Thoracic aorta (tissue), 2 donors: Measurements from ENCODE around the gene FOSL2. TPM values are rescaled to one million over a fixed set of nuclear protein-coding genes. Genes with fewer than 3 reads are reported as not detected.

Experiments
- ATAC-seq: fragments of 150-250 bp; one replicate; pipeline ENCODE4 v1.8.0; 2017; ENCODE audit warnings: low read depth; ENCODE audit not compliant: insufficient number of reproducible peaks, low FRiP score
- DNase-seq: peaks from one replicate; pipeline ENCODE4 v3.0.0-alpha.2; 2020; ENCODE audit warnings: low spot score
- H3K27ac ChIP-seq, 2 donors: fragments of 200-600 bp; sonication (generic); 1 replicate in 1 of 2; 2 replicates in 1 of 2; pipeline ENCODE4 v1.5.1; 2016; ENCODE audit warnings: mild to moderate bottlenecking in 2 of 2, moderate library complexity in 2 of 2
- H3K27me3 ChIP-seq: fragments of 200-600 bp; sonication (generic); replicated peaks from 2 replicates; pipeline ENCODE4 v1.6.0; 2016; ENCODE audit warnings: mild to moderate bottlenecking; ENCODE audit not compliant: insufficient read depth
- H3K36me3 ChIP-seq: fragments of 200-600 bp; sonication (generic); one replicate; pipeline ENCODE4 v1.5.1; 2016
- H3K4me1 ChIP-seq, 2 donors: fragments of 200-600 bp; sonication (generic); 1 replicate in 1 of 2; 2 replicates in 1 of 2; pipeline versions ENCODE4 v1.5.1 to v1.6.0; 2016; ENCODE audit warnings: low read depth in 2 of 2, mild to moderate bottlenecking in 1 of 2; ENCODE audit not compliant: control insufficient read depth in 1 of 2
- H3K4me3 ChIP-seq: fragments of 200-600 bp; sonication (generic); 2 replicates; pipeline ENCODE4 v1.5.1; 2016; ENCODE audit warnings: mild to moderate bottlenecking
- H3K9me3 ChIP-seq: fragments of 200-600 bp; sonication (generic); 2 replicates; pipeline ENCODE4 v1.5.1; 2016
- CTCF ChIP-seq: fragments of 200-600 bp; sonication (generic); IDR thresholded peaks from one replicate; pipeline ENCODE4 v1.5.1; 2019; ENCODE audit warnings: antibody characterized with exemption
- total RNA-seq, 2 donors: library from RNA; depleted of rRNA; stranded (reverse); fragments of >200 nt; gene quantifications; one replicate each; pipeline versions ENCODE4 v1.1.0 to v1.2.3, GENCODE V29; 2016

FOSL2 gene
- total RNA-seq, 2 donors from 2014 or later: 188 to 311 TPM

GRCh38 chr2:28378679-28379584, 13.7 kb upstream of the FOSL2 start:
- H3K27ac ChIP-seq: no peak overlapping the region
- no peak for DNase-seq
- no peaks in the 10 kb centered on the region for H3K27me3 ChIP-seq
- no peaks in the 10 kb centered on the region for H3K9me3 ChIP-seq
- TF ChIP-seq CTCF: no peak
- peak; percentile 10 for ATAC-seq
- no peaks in the 10 kb centered on the region for H3K36me3 ChIP-seq
- no peak overlapping the region for H3K4me3 ChIP-seq
- no peaks in the 10 kb centered on the region for H3K4me1 ChIP-seq

GRCh38 chr2:28380219-28380618, 12.4 kb upstream of the FOSL2 start:
- ATAC-seq (no peak), DNase-seq (no peak)
- Histone ChIP-seq H3K9me3 (no peaks in the 10 kb centered on the region), H3K4me3 (no peak overlapping the region), H3K27me3 (no peaks in the 10 kb centered on the region), H3K4me1 (no peaks in the 10 kb centered on the region), H3K36me3 (no peaks in the 10 kb centered on the region), H3K27ac (no peak overlapping the region)
- no peak for TF ChIP-seq CTCF

GRCh38 chr2:28381225-28382180, 11.2 kb upstream of the FOSL2 start:
- no peak for ATAC-seq
- TF ChIP-seq CTCF: no peak
- no peaks in the 10 kb centered on the region for H3K4me1 ChIP-seq
- H3K4me3 ChIP-seq: no peak overlapping the region
- no peaks in the 10 kb centered on the region for H3K9me3 ChIP-seq
- H3K27ac ChIP-seq: no peak overlapping the region
- H3K27me3 ChIP-seq: no peaks in the 10 kb centered on the region
- DNase-seq: no peak
- no peaks in the 10 kb centered on the region for H3K36me3 ChIP-seq

GRCh38 chr2:28382755-28383154, 9.9 kb upstream of the FOSL2 start:
- H3K27ac ChIP-seq: no peak overlapping the region
- no peaks in the 10 kb centered on the region for H3K9me3 ChIP-seq
- no peak for DNase-seq
- H3K4me1 ChIP-seq: peaks cover 0 to 5% of the 10 kb centered on the region in 2 donors
- H3K36me3 ChIP-seq: no peaks in the 10 kb centered on the region
- no peak for ATAC-seq
- TF ChIP-seq CTCF: no peak
- H3K27me3 ChIP-seq: no peaks in the 10 kb centered on the region
- H3K4me3 ChIP-seq: no peak overlapping the region
